NOMO-1 treated with dmso at 0.1 percent for 144 hours (cell line): ENCODE results near the gene TCEA2.

ENCODE experiments used
- DNase-seq: peaks from one replicate; lab custom pipeline; 2025; ENCODE audit not compliant: unreplicated experiment; lab: John Stamatoyannopoulos, UW

Gene TCEA2

DNA sequence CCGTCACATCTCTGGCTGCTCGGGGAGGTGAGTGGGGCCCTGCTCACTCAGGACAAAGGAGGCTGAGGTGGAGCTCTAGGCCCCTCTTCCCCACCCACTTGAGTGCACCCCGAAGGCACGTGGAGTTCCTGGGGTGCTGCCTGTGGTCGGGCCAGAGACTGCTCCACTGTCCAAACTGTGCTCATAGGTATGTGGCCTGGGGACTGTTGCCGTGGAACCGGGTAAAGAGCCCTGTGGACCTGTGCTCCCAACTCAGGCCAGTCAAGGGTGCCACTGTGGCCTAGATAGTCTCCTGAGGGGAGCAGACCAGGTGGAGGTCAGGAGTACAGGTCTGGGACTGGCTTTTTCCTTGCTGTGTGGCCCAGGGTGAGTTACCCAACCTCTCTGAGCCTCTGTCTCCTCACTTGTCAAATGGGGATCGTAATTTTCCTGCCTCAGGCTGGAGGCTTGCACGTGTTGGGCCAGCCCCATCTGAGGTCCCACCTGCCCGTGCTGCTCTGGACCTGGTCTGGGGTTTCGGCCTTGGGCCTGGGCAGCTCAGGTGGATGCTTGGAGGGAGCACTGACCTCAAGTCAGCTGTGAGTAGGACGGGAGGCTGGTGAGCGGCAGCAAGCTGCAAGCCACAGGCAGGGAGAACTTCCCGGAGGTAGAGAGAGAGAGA, 56.8 kb downstream of the TCEA2 start:
- DNase-seq, result no peak

- no peak for DNase-seq
Observed at GRCh38 chr20:64121586-64121985, 58.6 kb downstream of the TCEA2 start.
